ENCODE measurements around the gene CMC1.

DNA sequence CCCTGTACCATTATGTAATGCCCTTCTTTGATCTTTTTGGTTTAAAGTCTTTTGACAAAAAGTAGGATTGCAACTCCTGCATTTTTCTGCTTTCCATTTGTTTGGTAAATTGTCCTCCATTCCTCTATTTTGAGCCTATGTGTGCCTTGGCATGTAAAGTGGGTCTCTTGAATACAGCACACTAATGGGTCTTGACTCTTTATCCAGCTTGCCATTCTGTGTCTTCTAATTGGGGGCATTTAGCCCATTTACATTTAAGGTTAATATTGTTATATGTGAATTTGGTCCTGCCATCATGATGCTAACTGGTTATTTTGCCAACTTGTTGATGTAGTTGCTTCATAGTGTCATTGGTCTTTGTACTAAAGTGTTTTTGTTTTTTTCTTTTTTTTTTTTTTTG lies 32.4 kb downstream of the CMC1 start:
- TF ChIP-seq CTCF (IDR thresholded peaks at IDR 0.05) = no peak
- TF ChIP-seq EP300 (IDR thresholded peaks at IDR 0.05) = no peak

All from upper lobe of left lung (tissue), 4 donors.